GM10266 (cell line): Measurements from ENCODE around the gene SPO11.

Source experiments
- DNase-seq: peaks from one replicate; pipeline ENCODE4 v3.0.0; 2012; ENCODE audit errors: extremely low spot score
- TF ChIP-seq, protein P1 (sequence below): IDR thresholded peaks from 2 replicates; pipeline ENCODE4 v1.5.1; 2012; ENCODE audit warnings: mild to moderate bottlenecking, low read depth; ENCODE audit not compliant: control insufficient read depth, insufficient read depth; ENCODE audit errors: missing control alignments

SPO11 gene

DNA sequence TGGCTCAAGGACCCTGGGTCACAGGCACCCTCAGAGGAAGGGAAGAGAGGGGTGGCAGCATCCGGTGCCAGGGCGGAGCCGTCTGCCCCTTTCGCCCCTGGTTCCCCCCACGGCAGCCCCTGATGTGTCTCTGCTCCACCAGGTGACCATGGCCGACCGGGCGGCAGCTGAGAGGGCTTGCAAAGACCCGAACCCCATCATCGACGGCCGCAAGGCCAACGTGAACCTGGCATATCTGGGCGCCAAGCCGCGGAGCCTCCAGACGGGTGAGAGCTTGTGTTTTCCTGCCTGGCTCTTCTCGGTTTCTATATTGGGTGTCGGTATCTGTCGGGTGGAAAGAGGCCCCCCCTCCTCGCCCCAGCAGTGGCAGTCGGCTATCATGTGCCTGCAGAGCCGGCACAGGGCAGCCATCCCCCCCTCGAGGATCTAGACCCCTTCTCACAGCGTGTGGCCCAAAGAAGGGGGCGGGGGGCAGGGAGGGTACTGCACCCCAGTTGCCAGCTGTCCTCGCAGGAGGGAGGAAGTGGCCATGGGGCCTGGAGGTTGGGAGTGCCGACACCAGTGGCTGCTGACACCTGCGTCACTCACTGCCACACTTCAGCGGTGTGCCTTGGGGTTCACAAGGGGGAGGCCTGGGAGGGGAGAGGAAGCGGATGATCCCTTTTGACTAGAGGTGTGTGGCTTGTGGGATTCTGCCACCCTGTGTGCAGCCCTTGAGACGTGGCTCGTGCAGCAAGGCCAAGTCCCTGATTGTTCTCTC lies 63.1 kb downstream of the SPO11 start:
- DNase-seq: peak; percentile 65
- TF ChIP-seq, protein P1, sequence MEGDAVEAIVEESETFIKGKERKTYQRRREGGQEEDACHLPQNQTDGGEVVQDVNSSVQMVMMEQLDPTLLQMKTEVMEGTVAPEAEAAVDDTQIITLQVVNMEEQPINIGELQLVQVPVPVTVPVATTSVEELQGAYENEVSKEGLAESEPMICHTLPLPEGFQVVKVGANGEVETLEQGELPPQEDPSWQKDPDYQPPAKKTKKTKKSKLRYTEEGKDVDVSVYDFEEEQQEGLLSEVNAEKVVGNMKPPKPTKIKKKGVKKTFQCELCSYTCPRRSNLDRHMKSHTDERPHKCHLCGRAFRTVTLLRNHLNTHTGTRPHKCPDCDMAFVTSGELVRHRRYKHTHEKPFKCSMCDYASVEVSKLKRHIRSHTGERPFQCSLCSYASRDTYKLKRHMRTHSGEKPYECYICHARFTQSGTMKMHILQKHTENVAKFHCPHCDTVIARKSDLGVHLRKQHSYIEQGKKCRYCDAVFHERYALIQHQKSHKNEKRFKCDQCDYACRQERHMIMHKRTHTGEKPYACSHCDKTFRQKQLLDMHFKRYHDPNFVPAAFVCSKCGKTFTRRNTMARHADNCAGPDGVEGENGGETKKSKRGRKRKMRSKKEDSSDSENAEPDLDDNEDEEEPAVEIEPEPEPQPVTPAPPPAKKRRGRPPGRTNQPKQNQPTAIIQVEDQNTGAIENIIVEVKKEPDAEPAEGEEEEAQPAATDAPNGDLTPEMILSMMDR: no peak
